22Rv1 (cell line): ENCODE results near the gene TGM5.

ENCODE experiments used
- ZFX ChIP-seq: fragments of 450-650 bp; IDR thresholded peaks from 2 replicates; pipeline ENCODE4 v1.6.1; 2017; ENCODE audit warnings: antibody characterized with exemption, borderline replicate concordance
- TF ChIP-seq, protein P1 (sequence below): fragments of 450-650 bp; IDR thresholded peaks from 2 replicates; pipeline ENCODE4 v1.5.1; 2017; ENCODE audit warnings: mild to moderate bottlenecking

DNA sequence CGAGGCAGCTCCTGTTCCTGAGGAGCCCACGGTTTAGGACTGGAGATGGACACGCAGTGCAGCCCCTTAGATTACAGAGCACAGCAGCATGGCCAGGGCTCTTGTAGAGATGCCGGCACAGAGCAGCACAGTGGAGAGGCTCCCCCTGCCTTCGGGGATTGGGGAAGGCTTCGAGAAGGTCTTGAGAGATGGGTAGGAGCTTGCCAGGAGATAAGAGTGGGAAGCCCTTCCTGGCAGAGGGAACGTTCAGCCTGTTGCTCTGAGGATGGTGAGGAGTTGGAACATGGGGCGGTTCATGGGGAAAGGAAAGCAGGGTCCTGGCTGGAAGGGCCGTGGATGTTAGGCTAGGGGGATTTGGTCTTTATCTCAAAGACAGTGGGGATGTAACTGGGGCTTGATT is 55.9 kb downstream of the TGM5 start:
- TF ChIP-seq, protein P1, sequence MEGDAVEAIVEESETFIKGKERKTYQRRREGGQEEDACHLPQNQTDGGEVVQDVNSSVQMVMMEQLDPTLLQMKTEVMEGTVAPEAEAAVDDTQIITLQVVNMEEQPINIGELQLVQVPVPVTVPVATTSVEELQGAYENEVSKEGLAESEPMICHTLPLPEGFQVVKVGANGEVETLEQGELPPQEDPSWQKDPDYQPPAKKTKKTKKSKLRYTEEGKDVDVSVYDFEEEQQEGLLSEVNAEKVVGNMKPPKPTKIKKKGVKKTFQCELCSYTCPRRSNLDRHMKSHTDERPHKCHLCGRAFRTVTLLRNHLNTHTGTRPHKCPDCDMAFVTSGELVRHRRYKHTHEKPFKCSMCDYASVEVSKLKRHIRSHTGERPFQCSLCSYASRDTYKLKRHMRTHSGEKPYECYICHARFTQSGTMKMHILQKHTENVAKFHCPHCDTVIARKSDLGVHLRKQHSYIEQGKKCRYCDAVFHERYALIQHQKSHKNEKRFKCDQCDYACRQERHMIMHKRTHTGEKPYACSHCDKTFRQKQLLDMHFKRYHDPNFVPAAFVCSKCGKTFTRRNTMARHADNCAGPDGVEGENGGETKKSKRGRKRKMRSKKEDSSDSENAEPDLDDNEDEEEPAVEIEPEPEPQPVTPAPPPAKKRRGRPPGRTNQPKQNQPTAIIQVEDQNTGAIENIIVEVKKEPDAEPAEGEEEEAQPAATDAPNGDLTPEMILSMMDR: no peak
- no peak for TF ChIP-seq ZFX
